ENCODE results near the gene DMAC2L.

DNA sequence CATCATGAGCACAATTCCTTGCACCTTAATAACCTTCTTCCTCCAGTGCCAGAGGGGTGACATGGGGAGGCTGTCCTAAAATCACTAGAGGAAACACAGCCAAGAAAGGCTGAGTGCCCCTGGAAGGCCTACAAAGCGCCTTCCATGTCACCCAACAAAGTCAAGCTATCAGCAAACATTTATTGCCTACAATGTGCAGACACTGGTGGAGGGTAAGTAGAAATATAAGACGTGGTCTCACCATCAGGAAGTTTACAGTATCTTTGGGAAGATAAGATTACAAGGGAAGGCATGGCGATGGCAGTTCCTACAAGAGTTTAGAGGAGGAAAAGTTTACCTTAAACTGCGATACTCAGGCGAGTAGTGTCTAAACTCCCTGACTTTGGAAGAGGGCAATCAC is 27.9 kb downstream of the DMAC2L start:
- TF ChIP-seq, protein P1, sequence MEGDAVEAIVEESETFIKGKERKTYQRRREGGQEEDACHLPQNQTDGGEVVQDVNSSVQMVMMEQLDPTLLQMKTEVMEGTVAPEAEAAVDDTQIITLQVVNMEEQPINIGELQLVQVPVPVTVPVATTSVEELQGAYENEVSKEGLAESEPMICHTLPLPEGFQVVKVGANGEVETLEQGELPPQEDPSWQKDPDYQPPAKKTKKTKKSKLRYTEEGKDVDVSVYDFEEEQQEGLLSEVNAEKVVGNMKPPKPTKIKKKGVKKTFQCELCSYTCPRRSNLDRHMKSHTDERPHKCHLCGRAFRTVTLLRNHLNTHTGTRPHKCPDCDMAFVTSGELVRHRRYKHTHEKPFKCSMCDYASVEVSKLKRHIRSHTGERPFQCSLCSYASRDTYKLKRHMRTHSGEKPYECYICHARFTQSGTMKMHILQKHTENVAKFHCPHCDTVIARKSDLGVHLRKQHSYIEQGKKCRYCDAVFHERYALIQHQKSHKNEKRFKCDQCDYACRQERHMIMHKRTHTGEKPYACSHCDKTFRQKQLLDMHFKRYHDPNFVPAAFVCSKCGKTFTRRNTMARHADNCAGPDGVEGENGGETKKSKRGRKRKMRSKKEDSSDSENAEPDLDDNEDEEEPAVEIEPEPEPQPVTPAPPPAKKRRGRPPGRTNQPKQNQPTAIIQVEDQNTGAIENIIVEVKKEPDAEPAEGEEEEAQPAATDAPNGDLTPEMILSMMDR (IDR thresholded peaks at IDR 0.05) = no peak
- TF ChIP-seq POLR2AphosphoS5 (IDR thresholded peaks at IDR 0.05) = no peak
- TF ChIP-seq POLR2A (IDR thresholded peaks at IDR 0.05) = no peak
